Measurements from ENCODE around the gene RANBP9.

Gene RANBP9

DNA sequence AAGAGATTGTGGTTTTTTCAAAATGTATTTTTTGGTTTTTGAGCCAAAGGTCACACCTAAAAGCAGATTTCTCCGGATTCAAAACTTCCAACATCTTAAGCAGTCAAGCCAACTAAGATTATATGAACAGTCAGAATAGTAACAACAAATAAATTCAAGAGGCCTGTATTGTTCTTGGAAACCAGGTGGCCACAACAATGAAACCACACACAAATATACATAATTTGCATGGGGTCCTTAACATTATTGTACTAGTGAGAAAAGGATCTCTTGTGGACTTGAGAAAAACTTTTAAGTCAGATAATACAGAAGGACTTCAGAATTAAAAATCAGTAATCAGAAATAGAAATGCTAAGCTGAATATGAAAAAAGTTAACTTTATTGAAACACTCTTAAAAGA, 55.9 kb downstream of the RANBP9 start:
- in situ Hi-C loops (cut with MboI; ENCODE audit: low sequenced_read_pairs): no loop called here

DNA sequence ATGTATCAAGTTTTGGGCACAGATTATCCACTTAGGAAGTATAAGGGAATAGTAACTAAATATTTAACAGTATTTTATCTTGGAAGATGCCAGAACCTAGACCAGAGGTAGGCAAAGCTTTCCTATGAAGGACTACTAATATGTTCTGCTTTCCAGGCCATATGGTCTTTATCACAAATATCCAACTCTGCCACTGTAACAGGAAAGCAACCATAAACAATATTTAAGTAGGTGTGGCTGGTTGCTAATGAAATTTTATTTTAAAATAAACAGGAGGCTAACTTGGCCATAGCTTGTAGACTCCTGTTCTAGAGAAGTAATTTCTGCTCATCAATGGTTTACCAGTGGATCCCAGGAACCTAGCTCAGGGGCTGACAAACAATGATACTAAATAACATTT, 57.1 kb downstream of the RANBP9 start:
- in situ Hi-C loops (cut with MboI; ENCODE audit: low sequenced_read_pairs): no loop called here

DNA sequence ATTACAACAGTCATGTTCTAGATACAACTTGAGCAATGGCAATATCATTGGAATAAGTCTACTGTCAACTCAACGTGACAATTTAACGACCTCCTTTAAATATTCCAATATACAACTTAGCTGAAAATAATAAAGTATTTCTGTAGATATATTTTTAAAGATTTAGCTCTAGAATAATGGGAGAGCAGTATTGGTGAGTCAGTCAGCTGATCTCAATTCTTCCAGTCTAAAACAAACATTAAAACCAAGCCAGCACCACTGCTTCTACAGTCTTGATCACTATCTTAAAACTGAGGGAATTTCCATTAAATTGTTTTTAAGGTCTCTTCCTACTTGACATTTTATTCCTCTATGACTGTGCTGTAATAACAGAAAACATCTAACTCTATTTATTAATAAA, 58.3 kb downstream of the RANBP9 start:
- in situ Hi-C loops (cut with MboI; ENCODE audit: low sequenced_read_pairs): no loop called here

DNA sequence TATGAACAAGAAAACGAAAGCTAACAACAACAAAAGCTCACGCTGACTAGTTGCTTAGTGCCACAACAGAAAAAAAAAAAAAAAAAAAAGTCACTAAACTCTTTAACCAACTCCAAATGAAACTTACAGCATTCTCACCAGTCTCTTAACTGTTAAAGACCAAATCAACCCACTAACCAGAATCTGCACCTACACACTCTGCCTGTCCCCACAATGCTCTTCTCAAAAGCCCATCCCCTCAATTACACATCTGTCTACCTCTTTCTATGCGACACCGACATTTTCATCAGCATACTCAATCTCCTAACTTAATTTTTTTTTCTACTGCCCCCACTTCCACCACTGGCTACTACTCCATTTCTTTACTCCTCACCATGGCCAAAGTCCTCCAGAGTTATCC, 62.2 kb downstream of the RANBP9 start:
- in situ Hi-C loops (cut with MboI; ENCODE audit: low sequenced_read_pairs): no loop called here

DNA sequence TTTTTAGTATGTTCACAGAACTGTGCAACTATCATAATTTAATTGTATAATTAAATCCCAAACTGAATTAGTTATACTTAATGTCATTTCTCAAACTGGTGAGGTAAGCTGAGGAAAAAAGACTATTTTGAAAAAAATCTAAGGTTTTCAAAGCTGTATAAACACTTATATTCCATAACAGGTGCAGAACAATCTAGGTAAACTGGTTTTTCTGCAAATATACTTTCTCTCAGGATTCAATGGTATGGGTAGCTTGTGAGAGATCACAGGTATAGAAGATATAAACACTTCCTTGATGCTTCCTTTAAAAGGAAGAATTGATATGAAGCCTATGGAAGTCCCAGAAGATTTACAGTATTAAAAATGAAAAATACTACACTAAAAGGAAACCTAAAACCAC, 62.8 kb downstream of the RANBP9 start:
- in situ Hi-C loops (cut with MboI; ENCODE audit: low sequenced_read_pairs): no loop called here

DNA sequence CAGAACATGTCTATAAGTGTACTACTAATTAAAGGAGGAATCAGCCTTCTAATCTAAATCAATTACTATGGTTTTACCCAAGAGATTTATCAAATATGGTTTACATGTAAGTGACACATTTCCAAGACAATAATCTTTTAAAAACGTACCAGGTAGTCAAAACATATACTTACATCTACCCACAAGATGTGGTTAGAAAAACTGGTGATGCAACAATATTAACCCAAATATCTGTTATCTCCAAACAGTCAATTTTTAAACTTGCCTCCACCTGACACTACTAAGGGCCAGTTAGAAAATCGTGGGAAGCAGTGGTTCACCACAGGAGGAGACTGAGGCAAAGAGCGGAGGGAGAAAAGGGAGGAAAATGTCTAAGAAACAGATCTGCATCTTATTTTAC, 68.5 kb downstream of the RANBP9 start:
- in situ Hi-C loops (cut with MboI; ENCODE audit: low sequenced_read_pairs): no loop called here

DNA sequence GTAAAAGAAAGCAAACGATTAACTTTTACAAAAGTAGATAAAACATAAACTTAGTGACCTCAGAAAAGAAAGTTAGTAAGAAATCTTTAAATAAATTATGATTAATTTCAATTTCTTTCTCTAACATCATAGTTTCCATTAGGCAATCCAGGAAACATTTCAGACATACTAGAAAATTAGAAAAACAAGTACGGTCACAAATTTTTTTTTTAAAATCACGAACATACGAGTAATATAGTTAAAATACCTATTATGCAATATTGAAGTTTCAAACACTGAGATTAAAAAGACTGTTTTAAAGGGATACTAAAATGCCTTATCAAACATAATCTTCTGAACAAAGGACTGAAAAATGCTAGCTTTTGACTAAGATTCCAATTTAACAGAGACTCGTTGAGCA, 70.3 kb downstream of the RANBP9 start:
- in situ Hi-C loops (cut with MboI; ENCODE audit: low sequenced_read_pairs): no loop called here

DNA sequence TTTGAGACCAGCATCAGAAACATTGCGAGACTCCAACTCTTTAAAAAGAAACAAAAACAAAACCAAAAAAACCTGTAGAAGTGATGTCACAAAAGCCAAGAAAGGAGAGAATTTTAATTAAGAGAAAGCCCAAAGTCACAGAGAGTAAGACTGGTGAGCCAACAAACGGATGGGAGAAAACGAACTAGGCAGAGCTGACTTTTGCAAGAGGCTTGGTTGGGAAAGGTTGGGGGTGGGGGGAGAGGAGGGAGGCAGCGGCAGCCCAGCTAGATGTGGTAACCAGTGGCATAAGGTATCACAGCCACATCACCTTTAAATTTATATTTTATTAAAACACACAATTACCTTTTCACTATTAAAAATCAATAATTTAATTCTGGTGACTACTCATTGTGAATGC, 73.0 kb downstream of the RANBP9 start:
- in situ Hi-C loops (cut with MboI; ENCODE audit: low sequenced_read_pairs): no loop called here

DNA sequence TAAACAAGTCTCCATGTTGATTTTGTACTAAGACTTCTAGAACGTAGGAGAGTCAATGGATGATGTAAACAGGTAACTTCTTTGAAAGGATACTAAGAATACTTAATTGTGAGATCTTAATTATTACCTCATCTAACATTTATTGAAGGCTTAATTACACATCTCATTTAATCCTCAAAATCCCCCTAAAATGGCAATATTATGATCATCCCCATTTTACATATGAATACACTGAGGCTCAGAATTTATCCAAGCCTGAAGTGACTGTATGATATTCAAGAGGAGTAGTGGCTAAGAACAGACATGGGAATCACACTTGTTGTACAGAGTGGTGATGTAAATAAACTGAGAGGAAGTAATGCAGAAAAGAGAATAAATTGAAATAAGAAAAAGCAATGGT, 73.6 kb downstream of the RANBP9 start:
- in situ Hi-C loops (cut with MboI; ENCODE audit: low sequenced_read_pairs): no loop called here

DNA sequence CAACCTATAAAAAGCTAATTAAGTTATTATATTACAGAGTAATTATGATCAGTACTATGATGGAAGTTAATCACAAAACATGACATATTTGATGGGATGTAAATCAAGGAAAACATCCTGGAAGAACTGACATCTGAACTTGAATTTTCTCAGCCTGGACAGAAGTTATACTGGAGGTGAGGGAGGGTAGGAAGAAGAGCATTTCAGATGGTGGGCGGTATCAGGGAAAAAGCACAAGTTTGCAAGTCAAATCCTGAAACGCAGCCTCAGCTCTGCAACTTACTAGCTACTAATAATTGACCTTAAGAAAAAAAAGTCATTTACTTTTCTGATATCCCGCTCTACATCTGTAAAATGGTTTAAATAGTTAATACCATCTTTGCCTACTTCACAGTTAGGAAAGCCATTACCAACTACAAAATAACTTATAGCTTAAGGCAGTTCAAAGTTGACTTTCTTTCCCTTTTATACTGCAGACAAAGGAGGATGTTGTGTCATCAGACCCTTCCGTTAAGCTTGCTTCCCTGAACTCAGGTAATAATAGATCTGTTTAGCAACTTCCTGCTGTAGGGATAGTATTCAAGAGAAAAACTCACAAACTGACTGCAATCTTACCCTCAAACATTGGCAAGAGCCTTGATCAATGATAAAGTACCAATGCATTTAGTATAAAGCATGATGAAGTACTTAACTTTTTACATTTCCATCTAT, 75.5 kb downstream of the RANBP9 start:
- in situ Hi-C loops (cut with MboI; ENCODE audit: low sequenced_read_pairs): no loop called here

DNA sequence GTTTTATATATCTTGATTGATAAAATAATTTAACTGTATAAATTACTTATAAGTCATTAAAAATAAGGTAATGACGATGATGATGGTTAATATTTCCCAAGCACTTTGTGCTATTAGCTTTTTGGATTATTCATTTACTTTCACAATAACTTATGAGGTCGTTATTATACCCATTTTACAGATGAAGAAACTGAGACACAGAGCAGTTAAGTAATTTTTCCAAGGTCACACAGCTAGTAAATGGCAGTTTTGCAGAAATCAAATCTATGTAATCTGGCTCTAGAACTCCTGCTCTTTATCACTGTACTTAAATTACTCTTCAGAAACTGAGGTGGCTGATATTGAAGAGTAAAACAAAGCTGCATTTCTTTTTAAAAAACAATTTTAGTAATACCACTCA, 78.3 kb downstream of the RANBP9 start:
- in situ Hi-C loops (cut with MboI; ENCODE audit: low sequenced_read_pairs): no loop called here

DNA sequence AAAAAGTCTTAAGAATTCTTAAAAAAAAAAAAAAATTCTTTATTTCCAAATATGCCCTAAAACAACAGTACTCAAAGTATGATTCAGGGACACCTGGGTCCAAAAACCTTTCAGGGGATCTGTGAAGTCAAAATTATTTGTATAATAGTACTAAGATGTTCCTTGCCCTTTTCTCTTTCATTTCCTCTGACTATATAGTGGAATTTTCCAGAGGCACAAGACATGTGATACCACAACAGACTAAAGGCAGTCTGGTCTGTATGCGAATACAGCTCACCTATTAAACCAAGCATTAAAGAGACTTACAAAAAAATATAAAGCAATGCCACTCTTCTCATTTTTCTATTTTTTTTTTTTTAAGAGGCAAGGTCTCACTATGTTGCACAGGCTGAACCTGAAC, 81.1 kb downstream of the RANBP9 start:
- in situ Hi-C loops (cut with MboI; ENCODE audit: low sequenced_read_pairs): no loop called here

DNA sequence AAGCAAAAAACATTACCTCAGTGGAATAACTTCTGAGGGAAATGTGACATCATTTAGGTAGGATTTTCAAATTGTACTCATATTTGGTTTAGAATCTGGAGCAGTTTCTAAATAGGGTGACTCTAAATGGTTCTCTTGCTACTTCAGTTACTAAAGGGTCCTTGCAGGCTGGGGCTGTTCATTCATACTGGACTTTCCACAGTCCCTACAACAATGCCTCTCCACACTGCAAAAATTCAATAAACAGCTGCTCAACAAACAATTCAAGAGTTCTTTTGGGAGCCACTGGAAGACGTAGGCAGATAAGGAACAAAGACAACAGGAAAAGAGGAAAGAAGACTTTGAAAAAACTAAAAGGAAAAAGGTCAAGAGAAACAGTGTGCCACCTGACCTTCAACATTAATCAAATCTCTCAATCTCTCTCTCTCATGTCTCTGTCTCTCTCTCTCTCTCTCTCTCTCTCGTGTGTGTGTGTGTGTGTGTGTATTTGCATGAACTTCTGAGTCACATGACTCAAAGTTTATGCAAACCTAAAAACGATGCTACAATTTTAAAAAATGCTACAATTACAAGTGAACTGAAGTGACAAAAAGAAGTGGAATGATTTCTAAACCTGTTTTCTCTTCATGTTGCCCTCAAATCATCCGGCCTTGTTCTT, 82.0 kb downstream of the RANBP9 start:
- in situ Hi-C loops (cut with MboI; ENCODE audit: low sequenced_read_pairs): no loop called here

DNA sequence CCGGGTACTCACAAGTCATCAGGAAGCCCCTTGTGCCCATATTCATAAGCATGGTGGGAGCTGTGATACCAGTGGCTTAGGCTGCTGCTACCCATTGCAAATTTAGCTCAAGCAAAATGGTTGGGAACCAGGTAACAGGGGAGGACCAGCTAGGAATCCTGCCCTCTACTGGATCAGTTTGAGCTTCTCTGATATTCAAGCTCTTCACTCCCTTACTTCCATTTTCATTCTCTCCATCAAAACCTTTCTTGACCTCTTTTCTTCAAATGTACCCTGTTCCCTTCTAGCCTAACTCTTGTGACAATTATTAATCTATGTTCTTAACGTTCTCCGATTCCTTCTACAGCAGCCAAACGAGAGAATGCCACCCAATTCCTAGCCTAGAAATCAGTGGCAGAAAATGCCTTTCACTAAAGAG, 86.8 kb downstream of the RANBP9 start:
- in situ Hi-C loops (cut with MboI; ENCODE audit: low sequenced_read_pairs): no loop called here

DNA sequence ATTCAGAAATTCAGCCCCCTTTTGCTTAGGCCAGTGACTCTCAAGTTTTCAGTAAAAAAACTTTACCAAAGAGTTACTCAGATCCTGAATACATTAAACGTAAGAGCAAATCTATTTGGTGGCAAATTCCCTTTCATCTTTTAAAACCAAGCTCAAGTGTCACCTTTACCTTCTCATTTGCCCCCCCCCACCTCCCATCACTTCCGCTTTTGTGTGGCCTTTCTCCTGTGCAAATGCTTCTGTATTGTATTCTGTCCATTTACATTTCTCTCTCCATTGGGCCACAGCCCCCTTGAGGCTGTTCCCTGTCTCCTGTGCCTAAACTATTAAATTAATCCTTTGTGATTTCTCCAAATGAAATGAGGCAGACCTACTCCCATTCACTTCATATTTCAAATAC, 94.6 kb downstream of the RANBP9 start:
- in situ Hi-C loops (cut with MboI; ENCODE audit: low sequenced_read_pairs): no loop called here

DNA sequence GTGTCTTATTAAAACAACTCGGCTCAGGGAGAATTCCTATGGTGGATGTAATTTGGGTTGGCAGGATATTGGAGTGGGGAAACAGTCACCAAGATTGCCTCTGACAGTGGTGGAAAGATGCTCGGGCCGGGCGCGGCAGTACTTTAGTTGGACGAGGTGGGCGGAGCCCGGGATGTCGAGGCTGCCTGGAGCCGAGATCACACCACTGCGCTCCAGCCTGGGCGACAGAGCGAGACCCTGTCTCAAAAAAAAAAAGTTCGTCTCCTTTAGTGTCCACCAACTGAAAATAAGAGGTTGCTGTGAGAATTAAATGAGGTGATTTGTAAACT, 95.9 kb downstream of the RANBP9 start:
- in situ Hi-C loops (cut with MboI; ENCODE audit: low sequenced_read_pairs): no loop called here

DNA sequence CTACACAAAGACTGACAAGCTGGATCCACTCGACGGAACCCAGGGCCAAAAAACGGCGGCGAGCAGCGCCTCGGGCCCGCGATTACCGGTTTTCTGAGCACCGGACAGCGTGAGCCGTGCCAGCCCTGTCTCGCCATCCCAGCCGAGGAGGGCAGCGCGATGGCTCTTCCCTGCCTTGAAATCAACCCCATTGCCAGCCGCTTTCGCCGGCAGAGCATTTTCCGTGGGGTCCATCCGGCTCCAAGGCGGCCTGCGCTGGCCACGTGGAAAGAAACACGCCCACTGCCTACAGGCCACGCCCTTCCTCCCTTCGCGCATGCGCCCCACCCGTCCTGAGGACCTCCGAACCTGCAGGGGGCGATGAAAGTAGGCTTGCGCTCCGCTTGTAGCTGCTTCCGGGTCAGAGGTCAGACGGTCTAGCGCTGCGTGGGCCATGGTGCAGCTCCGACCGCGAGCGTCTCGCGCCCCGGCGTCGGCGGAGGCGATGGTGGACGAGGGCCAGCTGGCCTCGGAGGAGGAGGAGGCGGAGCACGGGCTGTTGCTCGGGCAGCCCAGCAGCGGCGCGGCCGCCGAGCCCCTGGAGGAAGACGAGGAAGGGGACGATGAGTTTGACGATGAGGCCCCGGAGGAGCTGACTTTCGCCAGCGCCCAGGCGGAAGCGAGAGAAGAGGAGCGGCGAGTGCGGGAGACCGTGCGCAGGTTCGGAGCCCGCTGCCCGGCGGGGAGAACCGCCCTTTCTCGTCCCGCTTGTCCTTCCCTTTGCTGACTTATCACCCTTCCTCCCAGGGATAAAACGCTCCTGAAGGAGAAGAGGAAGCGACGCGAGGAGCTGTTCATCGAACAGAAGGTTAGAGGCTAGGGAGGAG, 96.5 kb downstream of the RANBP9 start, which contains the start of gene NOL7:
Gene NOL7 (plus strand): TSS at position 410 of the 866 bp plus-strand sequence. CDS start 24 bp downstream, at position 434.
- in situ Hi-C loops (cut with MboI; ENCODE audit: low sequenced_read_pairs): no loop called here

DNA sequence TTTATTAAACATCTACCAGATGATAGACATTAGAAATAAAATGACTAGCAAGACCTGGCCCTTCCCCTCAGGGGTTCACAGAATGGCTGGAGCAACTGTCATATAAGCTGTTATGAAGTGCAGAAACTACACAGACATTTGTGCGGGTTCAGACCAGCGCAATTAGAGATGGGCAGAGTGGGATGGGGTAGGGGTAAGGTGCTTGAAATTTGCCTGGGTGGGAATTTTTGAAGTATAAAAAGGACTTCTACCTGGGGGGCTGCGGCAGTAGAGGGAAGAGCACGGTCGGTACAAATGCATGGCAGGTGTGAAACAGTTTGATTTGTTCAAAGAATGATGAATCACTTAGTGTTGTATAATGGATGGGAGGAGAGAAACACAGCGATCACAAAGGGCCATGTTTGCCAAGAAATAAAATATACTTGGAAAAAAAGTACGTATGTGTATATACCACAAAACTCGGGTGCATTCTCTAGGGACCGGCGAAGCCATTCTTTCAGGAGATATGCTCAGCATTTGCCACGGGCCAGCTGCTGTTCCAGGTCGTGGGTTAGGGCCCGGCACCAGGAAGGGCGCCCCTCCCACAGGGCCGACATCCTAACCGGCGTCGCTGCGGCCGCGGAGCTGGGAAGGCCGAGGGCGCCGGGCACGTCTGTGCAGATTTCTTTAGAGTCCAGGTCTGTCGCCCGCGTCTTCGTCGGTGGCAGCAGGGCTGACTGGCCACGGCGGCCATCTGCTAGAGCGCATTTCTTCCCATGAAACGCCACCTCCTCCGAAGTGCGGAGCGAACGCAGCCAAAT, 97.3 kb downstream of the RANBP9 start:
- in situ Hi-C loops (cut with MboI; ENCODE audit: low sequenced_read_pairs): no loop called here

DNA sequence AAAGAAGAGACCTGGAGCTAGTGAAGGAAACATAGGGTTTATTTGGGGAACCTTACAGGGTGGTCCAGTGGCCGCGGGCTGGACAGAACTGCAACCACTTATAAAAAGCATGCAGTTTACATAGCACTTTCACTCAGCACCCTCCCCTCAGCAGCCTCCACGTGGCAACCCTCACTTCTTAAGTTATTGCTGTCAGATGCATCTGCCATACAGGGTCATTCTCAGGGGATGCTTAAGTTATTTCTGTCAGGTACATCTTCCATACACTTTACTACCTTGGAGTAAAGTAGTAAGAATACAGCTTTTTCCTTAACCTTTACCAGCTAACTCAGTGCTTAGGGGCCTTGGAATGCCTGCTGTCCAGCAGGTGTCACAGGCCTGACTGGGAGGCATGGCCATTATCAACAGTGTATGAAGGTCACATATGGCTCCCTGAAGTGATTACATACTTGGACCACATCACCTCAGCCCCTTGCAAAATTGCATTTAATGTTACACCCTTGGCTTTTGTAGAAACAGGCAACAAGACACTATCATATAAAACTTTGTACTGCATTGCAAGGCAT, 98.5 kb downstream of the RANBP9 start:
- in situ Hi-C loops (cut with MboI; ENCODE audit: low sequenced_read_pairs): no loop called here

DNA sequence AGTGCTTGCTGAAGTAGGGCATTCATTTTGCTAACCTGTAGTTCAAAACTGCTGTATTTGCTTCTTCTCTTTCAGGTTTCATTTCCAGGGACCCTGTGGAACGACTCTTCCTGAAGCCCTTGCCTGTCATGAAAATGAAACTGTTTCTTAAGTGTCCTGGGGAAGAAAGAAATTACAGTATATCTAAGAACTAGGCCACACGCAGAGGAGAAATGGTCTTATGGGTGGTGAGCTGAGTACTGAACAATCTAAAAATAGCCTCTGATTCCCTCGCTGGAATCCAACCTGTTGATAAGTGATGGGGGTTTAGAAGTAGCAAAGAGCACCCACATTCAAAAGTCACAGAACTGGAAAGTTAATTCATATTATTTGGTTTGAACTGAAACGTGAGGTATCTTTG, 99.9 kb downstream of the RANBP9 start:
- in situ Hi-C loops (cut with MboI; ENCODE audit: low sequenced_read_pairs): no loop called here

DNA sequence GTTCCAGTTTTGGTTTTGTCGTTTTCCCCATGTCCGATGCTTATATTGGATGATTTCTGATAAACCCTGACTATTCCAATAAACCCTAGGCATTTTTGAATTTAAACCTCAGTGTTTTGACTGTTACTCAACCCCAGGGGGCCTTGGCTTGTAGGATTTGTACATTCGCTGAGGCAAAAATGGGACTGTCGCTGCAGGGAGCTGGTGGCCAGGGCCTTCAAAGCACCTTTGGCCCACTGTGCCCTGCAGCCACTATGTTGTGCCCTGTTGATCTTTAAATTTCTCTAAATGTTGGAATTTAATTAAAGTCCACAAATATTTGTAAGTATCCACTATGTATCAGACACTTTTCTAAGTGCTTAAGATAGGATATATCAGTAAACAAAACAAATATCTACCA, 106.0 kb downstream of the RANBP9 start:
- in situ Hi-C loops (cut with MboI; ENCODE audit: low sequenced_read_pairs): no loop called here
